Nephron progenitor cell (in vitro differentiated cells): ENCODE measurements around the gene SOAT1.
"Not testable (repeated sequence)": the region's sequence is repeated elsewhere in the genome, so short reads cannot be mapped to it uniquely, and the experiment has no call there.

ENCODE experiments used
- DNase-seq: peaks from one replicate; pipeline ENCODE4 v3.0.0; 2021
- H3K27ac Mint-ChIP-seq: 2 replicates; pipeline ENCODE4 v1.8.0; 2021; ENCODE audit warnings: mild to moderate bottlenecking, moderate library complexity, mixed read lengths
- H3K27me3 Mint-ChIP-seq: 2 replicates; pipeline ENCODE4 v1.8.0; 2021; ENCODE audit warnings: mild to moderate bottlenecking, low read depth, mixed read lengths; ENCODE audit not compliant: poor library complexity
- H3K36me3 Mint-ChIP-seq: 2 replicates; pipeline ENCODE4 v1.8.0; 2021; ENCODE audit warnings: low read depth, mixed read lengths
- H3K4me1 Mint-ChIP-seq: 2 replicates; pipeline ENCODE4 v1.8.0; 2021; ENCODE audit warnings: mixed read lengths
- H3K4me3 Mint-ChIP-seq: 2 replicates; pipeline ENCODE4 v1.8.0; 2021; ENCODE audit warnings: mild to moderate bottlenecking, moderate library complexity, mixed read lengths
- H3K9me3 Mint-ChIP-seq: 2 replicates; pipeline ENCODE4 v1.8.0; 2021; ENCODE audit warnings: mild to moderate bottlenecking, moderate library complexity, mixed read lengths
- CTCF ChIP-seq: fragments of 200-600 bp; sonication (generic); IDR thresholded peaks from 2 replicates; pipeline ENCODE4 v1.5.0; 2021; ENCODE audit warnings: antibody characterized with exemption

SOAT1 gene

GRCh38 chr1:179385510-179385909 lies 91.9 kb downstream of the SOAT1 start:
- H3K27ac Mint-ChIP-seq: no peak overlapping the region
- TF ChIP-seq CTCF: no peak
- no peak for DNase-seq

GRCh38 chr1:179393721-179394120 lies 100.1 kb downstream of the SOAT1 start:
- no peak for TF ChIP-seq CTCF

More at GRCh38 chr1:179385510-179385909, 91.9 kb downstream of the SOAT1 start:
- H3K4me3 Mint-ChIP-seq: no peak overlapping the region
- peaks cover 2% of the 10 kb centered on the region for H3K27me3 Mint-ChIP-seq
- no peaks in the 10 kb centered on the region for H3K4me1 Mint-ChIP-seq
- H3K36me3 Mint-ChIP-seq: peaks cover 4% of the 10 kb centered on the region
- H3K9me3 Mint-ChIP-seq: no peaks in the 10 kb centered on the region

GRCh38 chr1:179399399-179399798 lies 105.8 kb downstream of the SOAT1 start:
- H3K27me3 Mint-ChIP-seq, H3K27ac Mint-ChIP-seq, H3K36me3 Mint-ChIP-seq, H3K9me3 Mint-ChIP-seq, H3K4me3 Mint-ChIP-seq, H3K4me1 Mint-ChIP-seq, DNase-seq: not testable (repeated sequence)

More at GRCh38 chr1:179393721-179394120, 100.1 kb downstream of the SOAT1 start:
- H3K9me3 Mint-ChIP-seq: peaks cover 24% of the 10 kb centered on the region
- peaks cover 23% of the 10 kb centered on the region for H3K36me3 Mint-ChIP-seq
- no peaks in the 10 kb centered on the region for H3K4me1 Mint-ChIP-seq
- DNase-seq: no peak
- no peak overlapping the region for H3K4me3 Mint-ChIP-seq
- no peaks in the 10 kb centered on the region for H3K27me3 Mint-ChIP-seq
- H3K27ac Mint-ChIP-seq: no peak overlapping the region
